NCI-H1092 (cell line): Measurements from ENCODE around the gene HBA2.
A peak's percentile ranks its signal among the peaks of the same experiment; 100 is the strongest.
"Not testable (repeated sequence)": the region's sequence is repeated elsewhere in the genome, so short reads cannot be mapped to it uniquely, and the experiment has no call there.

Experiments used
- DNase-seq: peaks from one replicate; lab custom pipeline; 2025; lab: John Stamatoyannopoulos, UW

Gene HBA2

GRCh38 chr16:175011-175949 is 2.6 kb downstream of the HBA2 start:
- DNase-seq = no peak

GRCh38 chr16:176006-176405 is 3.3 kb downstream of the HBA2 start:
- not testable (repeated sequence) for DNase-seq

GRCh38 chr16:176477-177382 is 4.1 kb downstream of the HBA2 start, which contains the start of gene HBA1:
Gene HBA1 (plus strand): TSS chr16:176680. CDS start chr16:176717, 37 bp downstream.
- not testable (repeated sequence) for DNase-seq

GRCh38 chr16:177394-177822 is 4.7 kb downstream of the HBA2 start:
- no peak for DNase-seq

GRCh38 chr16:177981-178667 is 5.4 kb downstream of the HBA2 start:
- no peak for DNase-seq

- no peak for DNase-seq
Observed at GRCh38 chr16:178668-179015, 6.0 kb downstream of the HBA2 start.

- no peak for DNase-seq
Observed at GRCh38 chr16:179211-180092, 6.8 kb downstream of the HBA2 start.

- peak; percentile 35 for DNase-seq
Observed at GRCh38 chr16:180101-180675, 7.5 kb downstream of the HBA2 start, which contains the start of gene HBQ1. Gene HBQ1 (plus strand): TSS chr16:180459. CDS start chr16:180487, 28 bp downstream.

GRCh38 chr16:180681-181564 is 8.2 kb downstream of the HBA2 start:
- peak; percentile 71 for DNase-seq

- DNase-seq = no peak
Observed at GRCh38 chr16:181565-182021, 8.9 kb downstream of the HBA2 start.

GRCh38 chr16:183005-183404 is 10.3 kb downstream of the HBA2 start:
- no peak for DNase-seq

GRCh38 chr16:185213-185612 is 12.5 kb downstream of the HBA2 start:
- DNase-seq = no peak

GRCh38 chr16:185691-186090 is 13.0 kb downstream of the HBA2 start:
- no peak for DNase-seq

GRCh38 chr16:187330-187729 is 14.7 kb downstream of the HBA2 start:
- DNase-seq = no peak

GRCh38 chr16:188674-189073 is 16.0 kb downstream of the HBA2 start:
- DNase-seq = no peak

GRCh38 chr16:189604-190186 is 17.0 kb downstream of the HBA2 start:
- no peak for DNase-seq

- no peak for DNase-seq
Observed at GRCh38 chr16:191831-192230, 19.2 kb downstream of the HBA2 start.

GRCh38 chr16:192686-193085 is 20.0 kb downstream of the HBA2 start:
- DNase-seq = no peak

GRCh38 chr16:193441-193840 is 20.8 kb downstream of the HBA2 start:
- DNase-seq = no peak
